ENCODE measurements around the gene SLC31A1. TPM values are rescaled to one million over a fixed set of nuclear protein-coding genes. Genes with fewer than 3 reads are reported as not detected.

The SLC31A1 gene
- total RNA-seq, 4 donors from 2014 or later = 8.7 to 9.8 (median 9.4) TPM

DNA sequence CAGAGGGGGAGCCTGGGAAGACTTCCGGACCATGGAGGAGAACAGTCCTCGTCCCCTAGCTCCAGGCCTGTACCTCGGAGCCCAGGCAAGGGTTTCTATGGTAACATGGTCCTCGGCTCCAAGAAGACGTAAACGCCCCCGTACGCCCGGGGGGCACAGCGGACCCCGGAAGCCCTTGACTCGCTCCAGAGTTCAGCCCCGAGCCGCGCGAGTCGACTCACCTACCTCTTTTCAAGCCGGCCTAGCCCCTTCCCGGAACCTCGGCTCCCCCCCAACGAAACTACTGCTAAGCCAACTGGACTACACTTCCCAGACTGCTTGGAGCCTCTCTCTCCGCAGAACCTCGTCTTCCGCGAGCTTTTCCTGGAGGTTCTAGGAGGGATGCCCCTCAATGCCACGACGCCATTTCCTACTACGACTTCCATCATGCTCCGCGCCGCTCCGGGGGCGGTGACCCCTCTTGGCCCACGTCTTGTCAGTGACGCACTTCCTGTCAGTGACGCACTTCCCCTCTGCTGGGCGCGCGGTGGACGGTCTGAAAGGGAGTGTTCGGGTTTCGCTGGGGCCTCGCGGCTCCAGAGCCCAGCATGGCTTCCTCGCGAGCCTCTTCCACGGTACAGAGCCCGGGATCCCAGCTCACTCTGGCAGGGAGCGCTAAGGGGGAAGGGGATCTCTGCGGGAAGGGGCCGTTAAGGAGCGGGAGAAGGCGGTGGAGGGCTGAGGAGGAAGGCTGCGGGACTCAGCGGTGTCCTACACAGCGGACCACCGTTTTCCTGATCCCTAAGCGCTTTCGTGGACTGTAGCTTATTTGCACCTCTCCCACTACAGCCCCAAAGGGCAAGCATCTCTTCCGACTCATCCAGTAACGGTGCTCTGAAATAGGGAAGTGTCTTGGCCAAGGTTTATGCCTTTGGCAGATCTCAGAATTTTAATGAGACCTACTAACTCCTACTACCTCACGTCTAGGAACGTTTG, 54.1 kb downstream of the SLC31A1 start, which contains the start of the genes CDC26 and PRPF4:
Gene CDC26 (minus strand): TSS at position 416 of the 975 bp plus-strand sequence. CDS start 3,065 bp downstream, outside the sequence.
Gene PRPF4 (plus strand): TSS at position 502 of the 975 bp plus-strand sequence. CDS start 86 bp downstream, at position 588.
- Histone ChIP-seq H3K27me3 (no peaks in the 10 kb centered on the region), H3K4me1 (peaks cover 2 to 37% (median 11%) of the 10 kb centered on the region in 3 donors), H3K27ac (peak within 1 kb of the TSS; percentile 95 to 98 (median 96)), H3K4me3 (peak within 1 kb of the TSS; percentile 52 to 72), H3K9me3 (no peaks in the 10 kb centered on the region), H3K36me3 (peaks cover 0 to 66% of the 10 kb centered on the region in 2 donors)
- 0% methylated on average over 10 to 17 of the region's 63 CpGs for WGBS, 2 donors (ENCODE audit: low coverage in 1 of 2)
- ATAC-seq = peak; percentile 98
- TF ChIP-seq POLR2A (IDR thresholded peaks at IDR 0.05) (peak; percentile 91 to 93), EP300 (IDR thresholded peaks at IDR 0.05) (no peak), POLR2AphosphoS5 (IDR thresholded peaks at IDR 0.05) (peak; percentile 99)
- TF ChIP-seq, protein P1, sequence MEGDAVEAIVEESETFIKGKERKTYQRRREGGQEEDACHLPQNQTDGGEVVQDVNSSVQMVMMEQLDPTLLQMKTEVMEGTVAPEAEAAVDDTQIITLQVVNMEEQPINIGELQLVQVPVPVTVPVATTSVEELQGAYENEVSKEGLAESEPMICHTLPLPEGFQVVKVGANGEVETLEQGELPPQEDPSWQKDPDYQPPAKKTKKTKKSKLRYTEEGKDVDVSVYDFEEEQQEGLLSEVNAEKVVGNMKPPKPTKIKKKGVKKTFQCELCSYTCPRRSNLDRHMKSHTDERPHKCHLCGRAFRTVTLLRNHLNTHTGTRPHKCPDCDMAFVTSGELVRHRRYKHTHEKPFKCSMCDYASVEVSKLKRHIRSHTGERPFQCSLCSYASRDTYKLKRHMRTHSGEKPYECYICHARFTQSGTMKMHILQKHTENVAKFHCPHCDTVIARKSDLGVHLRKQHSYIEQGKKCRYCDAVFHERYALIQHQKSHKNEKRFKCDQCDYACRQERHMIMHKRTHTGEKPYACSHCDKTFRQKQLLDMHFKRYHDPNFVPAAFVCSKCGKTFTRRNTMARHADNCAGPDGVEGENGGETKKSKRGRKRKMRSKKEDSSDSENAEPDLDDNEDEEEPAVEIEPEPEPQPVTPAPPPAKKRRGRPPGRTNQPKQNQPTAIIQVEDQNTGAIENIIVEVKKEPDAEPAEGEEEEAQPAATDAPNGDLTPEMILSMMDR (IDR thresholded peaks at IDR 0.05) = no peak

- no peak for ATAC-seq
- Histone ChIP-seq H3K36me3 (peaks cover 11 to 71% of the 10 kb centered on the region in 2 donors), H3K4me3 (no peak overlapping the region), H3K27ac (no peak overlapping the region), H3K27me3 (no peaks in the 10 kb centered on the region), H3K4me1 (peaks cover 2 to 35% (median 11%) of the 10 kb centered on the region in 3 donors), H3K9me3 (no peaks in the 10 kb centered on the region)
- TF ChIP-seq EP300 (IDR thresholded peaks at IDR 0.05) = no peak
- no peak for TF ChIP-seq POLR2A (IDR thresholded peaks at IDR 0.05)
- TF ChIP-seq POLR2AphosphoS5 (IDR thresholded peaks at IDR 0.05) = no peak
- TF ChIP-seq, protein P1 (IDR thresholded peaks at IDR 0.05) = no peak
- 79 to 84% methylated on average over 2 to 4 of the region's 4 CpGs for WGBS, 2 donors (ENCODE audit: low coverage in 1 of 2)
These were observed 57.5 kb downstream of the SLC31A1 start for GRCh38 chr9:113278840-113279239.

DNA sequence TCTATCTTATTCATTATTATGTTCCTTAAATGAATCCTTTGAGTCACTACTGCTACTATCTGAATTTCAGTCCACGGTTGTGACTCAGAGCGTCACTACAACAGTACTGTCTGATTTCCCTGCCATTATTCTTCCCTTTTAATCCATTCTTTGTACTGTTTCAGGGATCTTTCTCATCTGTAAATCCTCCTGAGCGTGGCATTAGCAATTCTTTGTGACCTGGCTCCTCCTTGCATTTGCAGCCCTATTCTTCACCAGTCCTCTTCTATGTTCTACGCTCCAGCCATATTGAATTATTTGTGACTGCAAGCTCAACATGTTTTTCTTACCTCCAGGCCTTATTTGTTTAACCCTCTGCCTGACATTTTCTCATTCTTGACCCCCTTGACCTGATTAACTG, 60.0 kb downstream of the SLC31A1 start:
- Histone ChIP-seq H3K27ac (no peak overlapping the region), H3K36me3 (peaks cover 11 to 96% of the 10 kb centered on the region in 2 donors), H3K4me1 (peaks cover 0 to 22% (median 3%) of the 10 kb centered on the region in 3 donors), H3K27me3 (no peaks in the 10 kb centered on the region), H3K4me3 (no peak overlapping the region), H3K9me3 (no peaks in the 10 kb centered on the region)
- WGBS, 2 donors (ENCODE audit: low coverage in 1 of 2) = 86 to 96% methylated on average over 3 to 4 of the region's 4 CpGs
- TF ChIP-seq EP300 (IDR thresholded peaks at IDR 0.05) (no peak), POLR2A (IDR thresholded peaks at IDR 0.05) (no peak), POLR2AphosphoS5 (IDR thresholded peaks at IDR 0.05) (no peak)
- TF ChIP-seq, protein P1 (IDR thresholded peaks at IDR 0.05) = no peak
- ATAC-seq = no peak

GRCh38 chr9:113289091-113289490, 67.7 kb downstream of the SLC31A1 start:
- H3K4me1 ChIP-seq = no peaks in the 10 kb centered on the region
- no peaks in the 10 kb centered on the region for H3K27me3 ChIP-seq
- H3K27ac ChIP-seq = no peak overlapping the region
- H3K4me3 ChIP-seq = no peak overlapping the region
- TF ChIP-seq, protein P1 (IDR thresholded peaks at IDR 0.05) = no peak
- TF ChIP-seq EP300 (IDR thresholded peaks at IDR 0.05) (no peak), POLR2AphosphoS5 (IDR thresholded peaks at IDR 0.05) (no peak), POLR2A (IDR thresholded peaks at IDR 0.05) (no peak)
- WGBS, 2 donors (ENCODE audit: low coverage in 1 of 2) = 97 to 100% methylated on average over 2 of the region's 2 CpGs
- H3K9me3 ChIP-seq = no peaks in the 10 kb centered on the region
- ATAC-seq = no peak
- peaks cover 8 to 100% of the 10 kb centered on the region in 2 donors for H3K36me3 ChIP-seq
